ENCODE measurements around the gene VPS13A.

Gene VPS13A

GRCh38 chr9:77455312-77455927, 278.1 kb downstream of the VPS13A start:
- H3K36me3 ChIP-seq: no peaks in the 10 kb centered on the region
- no peak overlapping the region for H3K4me3 ChIP-seq (ENCODE audit: low read depth, low read length)
- H3K27me3 ChIP-seq: no peaks in the 10 kb centered on the region
- TF ChIP-seq, protein P1, sequence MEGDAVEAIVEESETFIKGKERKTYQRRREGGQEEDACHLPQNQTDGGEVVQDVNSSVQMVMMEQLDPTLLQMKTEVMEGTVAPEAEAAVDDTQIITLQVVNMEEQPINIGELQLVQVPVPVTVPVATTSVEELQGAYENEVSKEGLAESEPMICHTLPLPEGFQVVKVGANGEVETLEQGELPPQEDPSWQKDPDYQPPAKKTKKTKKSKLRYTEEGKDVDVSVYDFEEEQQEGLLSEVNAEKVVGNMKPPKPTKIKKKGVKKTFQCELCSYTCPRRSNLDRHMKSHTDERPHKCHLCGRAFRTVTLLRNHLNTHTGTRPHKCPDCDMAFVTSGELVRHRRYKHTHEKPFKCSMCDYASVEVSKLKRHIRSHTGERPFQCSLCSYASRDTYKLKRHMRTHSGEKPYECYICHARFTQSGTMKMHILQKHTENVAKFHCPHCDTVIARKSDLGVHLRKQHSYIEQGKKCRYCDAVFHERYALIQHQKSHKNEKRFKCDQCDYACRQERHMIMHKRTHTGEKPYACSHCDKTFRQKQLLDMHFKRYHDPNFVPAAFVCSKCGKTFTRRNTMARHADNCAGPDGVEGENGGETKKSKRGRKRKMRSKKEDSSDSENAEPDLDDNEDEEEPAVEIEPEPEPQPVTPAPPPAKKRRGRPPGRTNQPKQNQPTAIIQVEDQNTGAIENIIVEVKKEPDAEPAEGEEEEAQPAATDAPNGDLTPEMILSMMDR (IDR thresholded peaks at IDR 0.05; ENCODE audit: low read depth, low read length): peak; percentile 63
- H3K4me1 ChIP-seq: peaks cover 17% of the 10 kb centered on the region
- DNase-seq: peak; percentile 40
- H3K9me3 ChIP-seq: no peaks in the 10 kb centered on the region

GRCh38 chr9:77456829-77457437, 279.6 kb downstream of the VPS13A start:
- Histone ChIP-seq H3K4me3 (ENCODE audit: low read depth, low read length) (no peak overlapping the region), H3K27me3 (no peaks in the 10 kb centered on the region), H3K4me1 (peaks cover 28% of the 10 kb centered on the region), H3K9me3 (no peaks in the 10 kb centered on the region), H3K36me3 (no peaks in the 10 kb centered on the region)
- peak; percentile 85 for DNase-seq
- TF ChIP-seq, protein P1 (IDR thresholded peaks at IDR 0.05; ENCODE audit: low read depth, low read length): peak; percentile 96

GRCh38 chr9:77457916-77458592, 280.7 kb downstream of the VPS13A start:
- peak; percentile 75 for DNase-seq
- Histone ChIP-seq H3K4me3 (ENCODE audit: low read depth, low read length) (no peak overlapping the region), H3K27me3 (no peaks in the 10 kb centered on the region), H3K36me3 (no peaks in the 10 kb centered on the region), H3K4me1 (peaks cover 34% of the 10 kb centered on the region), H3K9me3 (no peaks in the 10 kb centered on the region)
- TF ChIP-seq, protein P1 (IDR thresholded peaks at IDR 0.05; ENCODE audit: low read depth, low read length): peak; percentile 97

GRCh38 chr9:77460938-77461337, 283.6 kb downstream of the VPS13A start:
- H3K36me3 ChIP-seq: no peaks in the 10 kb centered on the region
- peak; percentile 65 for DNase-seq
- peaks cover 50% of the 10 kb centered on the region for H3K4me1 ChIP-seq
- no peaks in the 10 kb centered on the region for H3K9me3 ChIP-seq
- TF ChIP-seq, protein P1 (IDR thresholded peaks at IDR 0.05; ENCODE audit: low read depth, low read length): no peak
- no peak overlapping the region for H3K4me3 ChIP-seq (ENCODE audit: low read depth, low read length)
- no peaks in the 10 kb centered on the region for H3K27me3 ChIP-seq

DNA sequence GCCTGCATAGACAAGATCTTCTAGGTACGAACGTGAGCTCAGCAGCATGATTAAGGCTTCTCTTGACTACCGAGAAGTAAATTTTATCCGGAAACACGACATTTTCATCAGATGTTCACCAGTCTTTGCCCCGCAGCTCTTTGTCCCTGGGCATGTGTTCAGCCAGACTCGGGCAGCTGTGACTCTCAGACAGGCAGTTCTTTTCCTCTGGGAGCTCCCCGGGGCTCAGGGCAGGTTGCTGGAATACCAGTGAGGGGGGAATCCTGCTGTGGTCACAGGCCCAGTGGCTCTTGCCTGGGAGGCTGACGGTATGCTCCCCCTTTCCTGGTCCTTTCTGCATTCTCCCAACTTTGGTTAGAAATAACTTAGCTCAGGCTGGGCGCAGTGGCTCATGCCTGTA, 284.7 kb downstream of the VPS13A start:
- H3K27me3 ChIP-seq: no peaks in the 10 kb centered on the region
- peaks cover 48% of the 10 kb centered on the region for H3K4me1 ChIP-seq
- peak; percentile 53 for DNase-seq
- H3K4me3 ChIP-seq (ENCODE audit: low read depth, low read length): no peak overlapping the region
- H3K9me3 ChIP-seq: no peaks in the 10 kb centered on the region
- no peaks in the 10 kb centered on the region for H3K36me3 ChIP-seq
- TF ChIP-seq, protein P1 (IDR thresholded peaks at IDR 0.05; ENCODE audit: low read depth, low read length): no peak

DNA sequence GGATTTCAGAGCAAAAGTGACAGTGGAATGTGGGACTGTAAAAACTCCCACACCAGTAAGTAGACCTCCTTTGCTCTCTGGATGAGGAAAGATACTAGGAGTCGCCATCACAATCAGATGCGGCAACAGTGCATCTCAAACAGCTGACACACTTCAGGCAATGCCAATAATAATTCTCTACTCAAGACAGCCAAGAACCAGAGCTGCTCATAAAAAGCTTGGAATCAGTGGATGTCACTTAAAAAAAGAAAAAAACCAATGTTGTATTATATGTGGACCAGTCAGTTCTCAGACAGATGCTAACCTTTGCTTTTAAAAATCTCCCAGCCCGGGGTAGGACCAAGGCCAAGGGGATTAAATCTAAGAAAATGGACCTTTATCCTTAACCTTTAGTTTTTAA, 285.8 kb downstream of the VPS13A start:
- Histone ChIP-seq H3K4me1 (peaks cover 41% of the 10 kb centered on the region), H3K27me3 (no peaks in the 10 kb centered on the region), H3K36me3 (no peaks in the 10 kb centered on the region), H3K9me3 (no peaks in the 10 kb centered on the region), H3K4me3 (ENCODE audit: low read depth, low read length) (no peak overlapping the region)
- TF ChIP-seq, protein P1 (IDR thresholded peaks at IDR 0.05; ENCODE audit: low read depth, low read length): no peak
- DNase-seq: no peak
